H7 (cell line): ENCODE measurements around the gene CERS3. TPM values are rescaled to one million over a fixed set of nuclear protein-coding genes. Genes with fewer than 3 reads are reported as not detected.

Experiments
- total RNA-seq: library from RNA; depleted of rRNA; stranded (reverse); fragments of >200 nt; shearing (Covaris generic); gene quantifications from 2 replicates; pipeline ENCODE4 v1.2.3, GENCODE V29; 2014; rRNA removed

The CERS3 gene
- total RNA-seq, 1 experiment from 2014 or later: 1.9 TPM

Other genes starting within 250 kb of the CERS3 start
- gene ADAMTS17, start 187.0 kb downstream of the CERS3 start, total RNA-seq: 0.55 and 2.3 TPM in 2 replicates
- gene LINS1, start 73.2 kb upstream of the CERS3 start, total RNA-seq: 9.5 and 13.4 TPM in 2 replicates
- gene ASB7, start 73.6 kb upstream of the CERS3 start, total RNA-seq: 8.3 and 13.2 TPM in 2 replicates